Neutrophil (primary cell): Measurements from ENCODE around the gene TMEM273.
A peak's percentile ranks its signal among the peaks of the same experiment; 100 is the strongest.

ENCODE experiments used
- H3K27ac ChIP-seq: fragments of 200-600 bp; sonication (generic); 2 replicates; pipeline ENCODE4 v1.5.1; 2016; ENCODE audit warnings: mild to moderate bottlenecking, moderate library complexity
- H3K27me3 ChIP-seq: fragments of 200-600 bp; sonication (generic); 2 replicates; pipeline ENCODE4 v1.6.0; 2016; ENCODE audit warnings: mild to moderate bottlenecking
- H3K36me3 ChIP-seq: fragments of 200-600 bp; sonication (generic); 2 replicates; pipeline ENCODE4 v1.5.1; 2017
- H3K4me1 ChIP-seq, 2 experiments: fragments of 200-600 bp in 1 of 2; sonication (generic) in 1 of 2; 1 replicate in 1 of 2; 2 replicates in 1 of 2; pipeline versions ENCODE4 v1.5.1 to v1.6.1; 2013 to 2016; ENCODE audit warnings: low read depth in 1 of 2, low read length in 1 of 2, mild to moderate bottlenecking in 1 of 2, moderate library complexity in 1 of 2; ENCODE audit not compliant: control insufficient read depth in 1 of 2, insufficient read depth in 1 of 2
- H3K4me3 ChIP-seq, 2 experiments: fragments of 200-600 bp in 1 of 2; sonication (generic) in 1 of 2; 1 replicate in 1 of 2; 2 replicates in 1 of 2; pipeline ENCODE4 v1.5.1; 2013 to 2016; ENCODE audit warnings: low read depth in 1 of 2, low read length in 1 of 2, mild to moderate bottlenecking in 1 of 2, moderate library complexity in 1 of 2
- H3K9me3 ChIP-seq: fragments of 200-600 bp; sonication (generic); 2 replicates; pipeline ENCODE4 v1.5.1; 2016
- TF ChIP-seq, protein P1 (sequence below): fragments of 200-600 bp; sonication (generic); IDR thresholded peaks from 2 replicates; pipeline ENCODE4 v1.5.1; 2016; ENCODE audit warnings: antibody characterized with exemption

TMEM273 gene

DNA sequence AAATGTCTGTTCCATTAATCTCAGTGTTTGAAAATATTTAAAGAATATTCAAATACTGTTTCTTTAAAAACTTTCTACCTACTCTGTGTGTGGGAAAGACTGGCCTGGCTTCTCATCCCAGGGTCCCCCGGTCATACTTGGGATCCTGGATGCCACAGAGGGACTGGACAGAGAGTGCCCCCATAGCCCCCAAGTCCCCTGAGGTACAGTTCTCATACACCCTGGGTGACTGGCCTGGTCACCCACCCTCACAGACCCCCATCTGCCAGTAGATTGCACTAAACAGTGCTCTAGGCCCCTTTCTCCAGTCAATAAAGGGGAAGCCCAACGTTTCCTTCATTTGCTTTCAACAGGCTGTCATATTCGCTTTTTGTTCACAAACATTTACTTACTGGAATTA, 3.0 kb downstream of the TMEM273 start:
- Histone ChIP-seq H3K4me3 (peak overlapping the region in 1 of 2 experiments; percentile 16), H3K36me3 (no peaks in the 10 kb centered on the region), H3K27me3 (no peaks in the 10 kb centered on the region), H3K27ac (peak overlapping the region; percentile 92), H3K4me1 (peaks cover 92 to 99% of the 10 kb centered on the region in 2 experiments), H3K9me3 (no peaks in the 10 kb centered on the region)
- TF ChIP-seq, protein P1, sequence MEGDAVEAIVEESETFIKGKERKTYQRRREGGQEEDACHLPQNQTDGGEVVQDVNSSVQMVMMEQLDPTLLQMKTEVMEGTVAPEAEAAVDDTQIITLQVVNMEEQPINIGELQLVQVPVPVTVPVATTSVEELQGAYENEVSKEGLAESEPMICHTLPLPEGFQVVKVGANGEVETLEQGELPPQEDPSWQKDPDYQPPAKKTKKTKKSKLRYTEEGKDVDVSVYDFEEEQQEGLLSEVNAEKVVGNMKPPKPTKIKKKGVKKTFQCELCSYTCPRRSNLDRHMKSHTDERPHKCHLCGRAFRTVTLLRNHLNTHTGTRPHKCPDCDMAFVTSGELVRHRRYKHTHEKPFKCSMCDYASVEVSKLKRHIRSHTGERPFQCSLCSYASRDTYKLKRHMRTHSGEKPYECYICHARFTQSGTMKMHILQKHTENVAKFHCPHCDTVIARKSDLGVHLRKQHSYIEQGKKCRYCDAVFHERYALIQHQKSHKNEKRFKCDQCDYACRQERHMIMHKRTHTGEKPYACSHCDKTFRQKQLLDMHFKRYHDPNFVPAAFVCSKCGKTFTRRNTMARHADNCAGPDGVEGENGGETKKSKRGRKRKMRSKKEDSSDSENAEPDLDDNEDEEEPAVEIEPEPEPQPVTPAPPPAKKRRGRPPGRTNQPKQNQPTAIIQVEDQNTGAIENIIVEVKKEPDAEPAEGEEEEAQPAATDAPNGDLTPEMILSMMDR, result no peak

DNA sequence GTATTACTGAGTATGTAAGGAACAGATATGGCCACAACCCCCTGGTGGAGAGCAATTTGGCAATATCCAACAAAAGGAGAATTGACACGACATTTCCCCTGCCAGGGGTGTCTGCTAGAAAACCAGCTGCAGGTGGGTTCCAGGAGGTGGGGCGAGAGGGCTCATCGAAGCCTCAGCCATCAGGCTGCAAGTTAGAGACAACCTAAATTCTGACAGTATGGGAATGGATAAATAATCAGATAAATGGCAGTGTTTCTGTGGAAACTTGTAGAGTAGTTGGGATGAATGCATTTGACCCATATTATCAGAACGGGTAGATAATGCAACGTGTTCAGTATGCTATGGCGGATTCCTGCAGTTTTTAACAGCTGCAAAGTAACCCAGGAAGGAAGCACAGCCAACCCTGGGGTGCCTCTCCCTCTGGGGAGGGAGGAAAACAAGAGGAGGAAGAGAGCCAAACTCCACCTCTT, 3.5 kb downstream of the TMEM273 start:
- peak overlapping the region in 1 of 2 experiments; percentile 16 for H3K4me3 ChIP-seq
- H3K36me3 ChIP-seq, result no peaks in the 10 kb centered on the region
- no peaks in the 10 kb centered on the region for H3K9me3 ChIP-seq
- peak overlapping the region; percentile 92 for H3K27ac ChIP-seq
- TF ChIP-seq, protein P1, result no peak
- peaks cover 88 to 99% of the 10 kb centered on the region in 2 experiments for H3K4me1 ChIP-seq
- no peaks in the 10 kb centered on the region for H3K27me3 ChIP-seq

DNA sequence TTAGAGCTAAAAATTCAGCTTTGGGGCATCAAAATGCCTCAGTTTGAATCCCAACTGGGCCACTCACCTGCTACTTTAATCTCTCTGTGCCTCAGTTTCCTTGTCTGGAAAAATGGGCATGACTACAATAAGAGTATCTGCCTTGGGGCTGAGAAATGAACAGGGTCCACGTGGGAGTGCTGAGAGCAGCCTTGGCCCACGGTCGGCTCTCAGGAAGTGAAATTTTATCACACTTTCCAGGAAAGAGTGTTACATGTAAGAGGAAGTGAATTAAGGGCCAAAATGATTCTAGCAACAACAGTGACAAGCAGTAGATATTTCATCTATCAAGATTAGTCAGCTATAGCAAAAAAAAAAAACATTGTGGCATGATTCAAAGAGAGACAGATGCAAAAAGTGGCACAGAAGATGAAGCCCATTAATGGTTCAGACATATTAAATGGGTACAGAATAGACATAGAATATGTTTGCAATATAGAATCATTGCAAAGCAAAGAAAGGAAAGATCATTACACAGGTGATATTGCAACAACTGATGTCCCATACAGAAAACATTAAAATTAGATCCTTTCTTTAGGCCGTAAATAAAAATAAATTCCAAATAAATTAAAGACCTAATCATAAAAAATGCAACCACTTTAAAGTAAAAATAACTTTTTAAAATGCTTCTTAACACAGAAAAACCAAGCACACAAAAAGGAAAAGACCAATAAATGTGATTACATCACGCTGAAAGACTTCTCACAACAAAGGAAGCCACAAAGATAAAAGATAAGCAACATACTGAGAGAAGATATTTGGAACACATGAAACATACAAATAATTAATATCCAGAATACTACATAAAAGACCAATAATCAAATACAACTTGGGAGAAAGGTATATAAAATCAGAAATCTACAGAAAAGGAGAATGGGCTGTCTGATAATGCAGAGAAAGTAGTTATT, 4.3 kb downstream of the TMEM273 start:
- H3K27ac ChIP-seq, result peak overlapping the region; percentile 92
- no peaks in the 10 kb centered on the region for H3K9me3 ChIP-seq
- TF ChIP-seq, protein P1, result no peak
- peak overlapping the region in 1 of 2 experiments; percentile 16 for H3K4me3 ChIP-seq
- H3K4me1 ChIP-seq, result peaks cover 85 to 96% of the 10 kb centered on the region in 2 experiments
- no peaks in the 10 kb centered on the region for H3K27me3 ChIP-seq
- H3K36me3 ChIP-seq, result no peaks in the 10 kb centered on the region

DNA sequence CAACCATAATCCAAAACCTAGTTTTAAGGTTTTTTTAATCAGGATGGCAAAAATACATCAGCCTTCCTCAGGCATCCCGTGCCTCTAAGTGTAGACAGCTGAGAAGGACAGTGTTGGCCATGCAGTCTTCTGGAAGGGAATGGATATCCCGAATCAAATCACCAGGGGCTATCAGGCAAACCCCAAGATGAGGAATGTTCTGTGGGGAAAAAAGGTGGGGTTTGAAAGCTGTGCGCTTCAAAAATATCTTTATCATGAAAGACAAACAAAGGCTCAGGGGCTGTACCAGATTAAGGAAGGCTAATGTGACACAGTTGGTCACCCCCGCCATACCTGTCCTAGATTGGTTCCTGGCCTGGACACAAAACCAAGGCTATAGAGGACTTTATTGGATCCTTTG, 5.4 kb downstream of the TMEM273 start:
- Histone ChIP-seq H3K4me1 (peaks cover 85 to 96% of the 10 kb centered on the region in 2 experiments), H3K9me3 (no peaks in the 10 kb centered on the region), H3K27ac (peak overlapping the region; percentile 92), H3K4me3 (no peak overlapping the region), H3K36me3 (no peaks in the 10 kb centered on the region), H3K27me3 (no peaks in the 10 kb centered on the region)
- TF ChIP-seq, protein P1, result no peak

DNA sequence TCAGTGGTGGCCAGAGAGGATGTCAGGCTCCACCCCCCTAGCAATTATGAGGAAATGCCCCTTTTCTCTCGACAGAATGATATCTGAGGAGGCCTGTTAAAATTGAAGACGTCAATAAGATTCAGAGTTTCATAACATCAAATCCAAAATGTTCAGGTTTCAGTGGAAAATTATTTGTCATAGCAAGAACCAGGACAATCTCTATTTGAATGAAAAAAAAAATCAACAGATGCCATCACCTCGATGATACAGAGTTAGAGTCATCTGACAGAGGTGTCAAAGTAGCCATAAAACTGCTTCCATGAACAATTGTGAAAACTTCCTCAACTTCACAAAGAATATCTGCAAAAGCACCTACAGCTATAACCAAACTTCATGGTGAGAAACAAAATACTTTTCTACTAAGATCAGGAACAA, 7.7 kb downstream of the TMEM273 start:
- Histone ChIP-seq H3K27me3 (no peaks in the 10 kb centered on the region), H3K4me1 (peaks cover 78 to 91% of the 10 kb centered on the region in 2 experiments), H3K9me3 (no peaks in the 10 kb centered on the region), H3K36me3 (peaks cover 7% of the 10 kb centered on the region), H3K4me3 (no peak overlapping the region), H3K27ac (no peak overlapping the region)
- TF ChIP-seq, protein P1, result no peak
